Prostate gland (tissue), 2 donors: ENCODE data around the gene SIPA1L3. TPM values are rescaled to one million over a fixed set of nuclear protein-coding genes. Genes with fewer than 3 reads are reported as not detected.

Experiments
- DNase-seq: peaks from one replicate; pipeline ENCODE4 v3.0.0-alpha.2; 2019; ENCODE audit warnings: low spot score
- H3K27ac ChIP-seq, 2 donors: fragments of 200-600 bp; sonication (generic); 2 replicates each; pipeline ENCODE4 v1.5.1; 2017 to 2019
- H3K27me3 ChIP-seq: fragments of 200-600 bp; sonication (generic); replicated peaks from 2 replicates; pipeline ENCODE4 v1.5.1; 2019; ENCODE audit not compliant: insufficient read depth
- H3K36me3 ChIP-seq, 2 donors: fragments of 200-600 bp; sonication (generic); 1 replicate in 1 of 2; 2 replicates in 1 of 2; pipeline versions ENCODE4 v1.5.1 to v1.8.1; 2017 to 2019
- H3K4me1 ChIP-seq: fragments of 200-600 bp; sonication (generic); replicated peaks from 2 replicates; pipeline ENCODE4 v1.5.1; 2019
- H3K4me3 ChIP-seq, 2 donors: fragments of 200-600 bp; sonication (generic); 2 replicates each; pipeline ENCODE4 v1.5.1; 2017 to 2019
- H3K9me3 ChIP-seq: fragments of 200-600 bp; sonication (generic); 2 replicates; pipeline ENCODE4 v1.5.1; 2017
- CTCF ChIP-seq, 4 experiments: fragments of 200-600 bp in 2 of 4; fragments of 450-650 bp in 2 of 4; sonication (generic) in 2 of 4; IDR thresholded peaks; 1 replicate in 3 of 4; 2 replicates in 1 of 4; pipeline ENCODE4 v1.5.1; 2016 to 2019; ENCODE audit warnings: antibody characterized with exemption in 4 of 4, mild to moderate bottlenecking in 2 of 4, moderate library complexity in 2 of 4
- POLR2A ChIP-seq: fragments of 450-650 bp; IDR thresholded peaks from one replicate; pipeline ENCODE4 v1.6.1; 2016; ENCODE audit warnings: antibody characterized with exemption, mild to moderate bottlenecking
- POLR2AphosphoS5 ChIP-seq: sonication (generic); formaldehyde crosslinking; IDR thresholded peaks from one replicate; pipeline ENCODE4 v1.6.1; 2017; ENCODE audit warnings: antibody characterized with exemption
- WGBS: methylation state at CpG from one replicate; pipeline ENCODE4 v1.1.5; 2018; 5-methylcytosine and 5-hydroxymethylcytosine counted together
- intact Hi-C: fragments of 100-400 bp; cut with DNase I; formaldehyde crosslinking; loops from one replicate; pipeline ENCODE4 v1.14.2; 2022
- total RNA-seq, 2 donors: library from RNA; depleted of rRNA; stranded (reverse); fragments of >200 nt; gene quantifications; one replicate each; pipeline ENCODE4 v1.1.0, GENCODE V29; 2016

The SIPA1L3 gene
- total RNA-seq, 2 donors from 2014 or later: 48.8 to 63.5 TPM

DNA sequence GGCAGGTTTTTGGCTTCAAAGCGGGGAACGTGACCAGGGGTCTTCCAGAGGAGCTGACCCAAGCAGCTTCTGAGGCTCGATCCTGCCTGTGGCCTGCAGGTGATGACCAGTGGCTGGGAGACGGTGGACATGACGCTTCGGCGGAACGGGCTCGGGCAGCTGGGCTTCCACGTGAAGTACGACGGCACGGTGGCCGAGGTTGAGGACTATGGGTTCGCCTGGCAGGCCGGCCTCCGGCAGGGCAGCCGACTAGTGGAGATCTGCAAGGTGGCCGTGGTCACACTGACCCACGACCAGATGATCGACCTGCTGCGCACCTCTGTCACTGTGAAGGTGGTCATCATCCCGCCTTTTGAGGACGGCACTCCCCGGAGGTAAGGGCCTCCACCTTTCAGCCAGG is 223.4 kb downstream of the SIPA1L3 start:
- intact Hi-C loops: no loop called here

DNA sequence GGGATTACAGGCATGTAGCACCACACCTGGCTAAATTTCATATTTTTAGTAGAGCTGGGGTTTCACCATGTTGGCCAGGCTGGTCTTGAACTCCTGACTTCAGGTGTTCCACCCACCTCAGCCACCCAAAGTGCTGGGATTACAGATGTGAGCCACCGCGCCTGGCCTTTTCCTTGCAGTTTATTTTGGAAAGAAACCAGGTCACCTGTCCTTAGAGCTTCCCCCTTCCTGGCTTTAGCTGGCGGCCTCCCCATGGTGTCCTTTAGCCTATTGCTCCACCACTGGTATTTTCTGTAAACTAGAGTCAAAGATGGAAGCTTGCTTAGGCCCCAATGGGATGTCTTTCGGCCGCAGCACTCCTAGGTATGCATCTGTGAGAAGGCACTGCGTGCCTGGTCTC is 225.8 kb downstream of the SIPA1L3 start:
- intact Hi-C loops: no loop called here
- no peak for TF ChIP-seq POLR2AphosphoS5
- TF ChIP-seq POLR2A: no peak
- no peak for TF ChIP-seq CTCF (IDR thresholded peaks at IDR 0.05)
- no peak overlapping the region for H3K4me3 ChIP-seq
- no peaks in the 10 kb centered on the region for H3K27me3 ChIP-seq
- H3K27ac ChIP-seq: no peak overlapping the region
- H3K4me1 ChIP-seq: no peaks in the 10 kb centered on the region
- H3K36me3 ChIP-seq: no peaks in the 10 kb centered on the region
- 91% methylated on average over 6 of the region's 6 CpGs for WGBS
- DNase-seq: no peak
- no peaks in the 10 kb centered on the region for H3K9me3 ChIP-seq

More for the DNA sequence above, 223.4 kb downstream of the SIPA1L3 start:
- 98% methylated on average over 25 of the region's 25 CpGs for WGBS
- no peaks in the 10 kb centered on the region for H3K27me3 ChIP-seq
- H3K36me3 ChIP-seq: no peaks in the 10 kb centered on the region
- no peak for TF ChIP-seq CTCF (IDR thresholded peaks at IDR 0.05)
- TF ChIP-seq POLR2AphosphoS5: no peak
- TF ChIP-seq POLR2A: no peak
- H3K9me3 ChIP-seq: no peaks in the 10 kb centered on the region
- no peak overlapping the region for H3K27ac ChIP-seq
- H3K4me1 ChIP-seq: no peaks in the 10 kb centered on the region
- no peak overlapping the region for H3K4me3 ChIP-seq
- DNase-seq: no peak

- WGBS: 83% methylated on average over 3 of the region's 3 CpGs
- Histone ChIP-seq H3K9me3 (no peaks in the 10 kb centered on the region), H3K4me1 (no peaks in the 10 kb centered on the region), H3K27ac (no peak overlapping the region), H3K4me3 (no peak overlapping the region), H3K36me3 (no peaks in the 10 kb centered on the region), H3K27me3 (no peaks in the 10 kb centered on the region)
- no peak for DNase-seq
- TF ChIP-seq CTCF (IDR thresholded peaks at IDR 0.05) (no peak), POLR2A (no peak), POLR2AphosphoS5 (no peak)
- intact Hi-C loops: no loop called here
Measured at GRCh38 chr19:38133319-38133718, 226.3 kb downstream of the SIPA1L3 start.

GRCh38 chr19:38134540-38135149 is 227.6 kb downstream of the SIPA1L3 start:
- no peaks in the 10 kb centered on the region for H3K27me3 ChIP-seq
- no peaks in the 10 kb centered on the region for H3K9me3 ChIP-seq
- H3K4me3 ChIP-seq: no peak overlapping the region
- H3K36me3 ChIP-seq: no peaks in the 10 kb centered on the region
- DNase-seq: no peak
- no peaks in the 10 kb centered on the region for H3K4me1 ChIP-seq
- no peak overlapping the region for H3K27ac ChIP-seq
- 78% methylated on average over 14 of the region's 14 CpGs for WGBS
- intact Hi-C loops: no loop called here
- TF ChIP-seq CTCF (IDR thresholded peaks at IDR 0.05): no peak
- no peak for TF ChIP-seq POLR2A
- no peak for TF ChIP-seq POLR2AphosphoS5
